KMS-11 (cell line): ENCODE results near the gene TUBA1A.

Source experiments
- H2AFZ ChIP-seq: fragments of 200-600 bp; sonication (generic); 2 replicates; pipeline ENCODE4 v1.6.1; 2016; ENCODE audit warnings: antibody characterized with exemption, mixed run types, low read depth
- H3K27ac ChIP-seq: fragments of 200-600 bp; sonication (generic); 2 replicates; pipeline ENCODE4 v1.6.1; 2016; ENCODE audit warnings: mild to moderate bottlenecking, mixed run types
- H3K27me3 ChIP-seq: fragments of 200-600 bp; sonication (generic); 2 replicates; pipeline ENCODE4 v1.6.1; 2017; ENCODE audit warnings: mild to moderate bottlenecking, low read depth, mixed run types, moderate library complexity; ENCODE audit not compliant: insufficient read depth
- H3K36me3 ChIP-seq: fragments of 200-600 bp; sonication (generic); 2 replicates; pipeline ENCODE4 v1.6.1; 2017; ENCODE audit warnings: mild to moderate bottlenecking, mixed run types; ENCODE audit not compliant: insufficient read depth
- H3K4me1 ChIP-seq: fragments of 200-600 bp; sonication (generic); 2 replicates; pipeline ENCODE4 v1.6.1; 2016; ENCODE audit warnings: mild to moderate bottlenecking, low read depth, mixed run types; ENCODE audit not compliant: poor library complexity, severe bottlenecking
- H3K4me2 ChIP-seq: fragments of 200-600 bp; sonication (generic); 2 replicates; pipeline ENCODE4 v1.7.0; 2016; ENCODE audit warnings: mild to moderate bottlenecking, mixed run types
- H3K4me3 ChIP-seq: fragments of 200-600 bp; sonication (generic); IDR thresholded peaks from 2 replicates; pipeline ENCODE4 v1.6.1; 2017; ENCODE audit warnings: low read depth, low read length, mixed read lengths; ENCODE audit not compliant: insufficient read depth
- H3K79me2 ChIP-seq: fragments of 200-600 bp; sonication (generic); 2 replicates; pipeline ENCODE4 v1.6.1; 2016; ENCODE audit warnings: low read depth, mixed run types; ENCODE audit not compliant: insufficient read depth
- H3K9ac ChIP-seq: fragments of 200-600 bp; sonication (generic); 2 replicates; pipeline ENCODE4 v1.6.1; 2016; ENCODE audit warnings: mild to moderate bottlenecking, mixed run types
- H4K20me1 ChIP-seq: fragments of 200-600 bp; sonication (generic); 2 replicates; pipeline ENCODE4 v1.6.1; 2016; ENCODE audit warnings: mild to moderate bottlenecking, mixed run types; ENCODE audit not compliant: insufficient read depth
- TF ChIP-seq, protein P1 (sequence below): fragments of 200-600 bp; sonication (generic); conservative IDR thresholded peaks from 2 replicates; pipeline ENCODE4 v1.6.1; 2017; ENCODE audit warnings: low read depth, mild to moderate bottlenecking, antibody characterized with exemption, low read length, moderate library complexity, mixed read lengths

Gene TUBA1A

GRCh38 chr12:49208146-49208545 lies 19.3 kb upstream of the TUBA1A start:
- no peaks in the 10 kb centered on the region for H3K27me3 ChIP-seq
- no peaks in the 10 kb centered on the region for H3K36me3 ChIP-seq
- no peaks in the 10 kb centered on the region for H3K4me1 ChIP-seq
- no peak overlapping the region for H2AFZ ChIP-seq
- H3K79me2 ChIP-seq, result no peaks in the 10 kb centered on the region
- TF ChIP-seq, protein P1, sequence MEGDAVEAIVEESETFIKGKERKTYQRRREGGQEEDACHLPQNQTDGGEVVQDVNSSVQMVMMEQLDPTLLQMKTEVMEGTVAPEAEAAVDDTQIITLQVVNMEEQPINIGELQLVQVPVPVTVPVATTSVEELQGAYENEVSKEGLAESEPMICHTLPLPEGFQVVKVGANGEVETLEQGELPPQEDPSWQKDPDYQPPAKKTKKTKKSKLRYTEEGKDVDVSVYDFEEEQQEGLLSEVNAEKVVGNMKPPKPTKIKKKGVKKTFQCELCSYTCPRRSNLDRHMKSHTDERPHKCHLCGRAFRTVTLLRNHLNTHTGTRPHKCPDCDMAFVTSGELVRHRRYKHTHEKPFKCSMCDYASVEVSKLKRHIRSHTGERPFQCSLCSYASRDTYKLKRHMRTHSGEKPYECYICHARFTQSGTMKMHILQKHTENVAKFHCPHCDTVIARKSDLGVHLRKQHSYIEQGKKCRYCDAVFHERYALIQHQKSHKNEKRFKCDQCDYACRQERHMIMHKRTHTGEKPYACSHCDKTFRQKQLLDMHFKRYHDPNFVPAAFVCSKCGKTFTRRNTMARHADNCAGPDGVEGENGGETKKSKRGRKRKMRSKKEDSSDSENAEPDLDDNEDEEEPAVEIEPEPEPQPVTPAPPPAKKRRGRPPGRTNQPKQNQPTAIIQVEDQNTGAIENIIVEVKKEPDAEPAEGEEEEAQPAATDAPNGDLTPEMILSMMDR, result no peak
- H3K9ac ChIP-seq, result no peak overlapping the region
- H3K4me2 ChIP-seq, result no peak overlapping the region
- no peaks in the 10 kb centered on the region for H4K20me1 ChIP-seq
- H3K4me3 ChIP-seq, result no peak overlapping the region
- H3K27ac ChIP-seq, result no peak overlapping the region

- no peaks in the 10 kb centered on the region for H3K36me3 ChIP-seq
- H3K4me2 ChIP-seq, result no peak overlapping the region
- H3K27me3 ChIP-seq, result no peaks in the 10 kb centered on the region
Observed at GRCh38 chr12:49206389-49206788, 17.5 kb upstream of the TUBA1A start.

GRCh38 chr12:49201595-49202295 lies 12.9 kb upstream of the TUBA1A start:
- Histone ChIP-seq H3K79me2 (no peaks in the 10 kb centered on the region), H3K4me2 (no peak overlapping the region), H3K27me3 (no peaks in the 10 kb centered on the region), H3K9ac (no peak overlapping the region), H2AFZ (no peak overlapping the region), H3K36me3 (no peaks in the 10 kb centered on the region), H3K4me1 (no peaks in the 10 kb centered on the region), H3K4me3 (no peak overlapping the region), H4K20me1 (no peaks in the 10 kb centered on the region), H3K27ac (no peak overlapping the region)
- TF ChIP-seq, protein P1, result no peak

More at GRCh38 chr12:49206389-49206788, 17.5 kb upstream of the TUBA1A start:
- H3K4me1 ChIP-seq, result no peaks in the 10 kb centered on the region
- no peaks in the 10 kb centered on the region for H4K20me1 ChIP-seq
- H3K9ac ChIP-seq, result no peak overlapping the region
- TF ChIP-seq, protein P1, result no peak
- no peak overlapping the region for H3K27ac ChIP-seq
- no peak overlapping the region for H2AFZ ChIP-seq
- H3K4me3 ChIP-seq, result no peak overlapping the region
- H3K79me2 ChIP-seq, result no peaks in the 10 kb centered on the region

GRCh38 chr12:49200919-49201594 lies 12.2 kb upstream of the TUBA1A start:
- Histone ChIP-seq H3K79me2 (no peaks in the 10 kb centered on the region), H3K27ac (no peak overlapping the region), H2AFZ (no peak overlapping the region), H3K27me3 (no peaks in the 10 kb centered on the region), H3K4me1 (no peaks in the 10 kb centered on the region), H3K4me3 (no peak overlapping the region), H4K20me1 (no peaks in the 10 kb centered on the region), H3K36me3 (no peaks in the 10 kb centered on the region), H3K9ac (no peak overlapping the region), H3K4me2 (no peak overlapping the region)
- TF ChIP-seq, protein P1, result no peak
